MM.1S (cell line): ENCODE results near the gene SYTL3.

ENCODE experiments used
- DNase-seq: peaks from one replicate; pipeline ENCODE4 v3.0.0-alpha.2; 2015
- H2AFZ ChIP-seq: fragments of 300-600 bp; sonication (generic); 2 replicates; pipeline ENCODE4 v1.6.0; 2016; ENCODE audit warnings: antibody characterized with exemption, low read length
- H3F3A ChIP-seq: fragments of 300-600 bp; sonication (generic); 2 replicates; pipeline ENCODE4 v1.6.1; 2016; ENCODE audit warnings: mild to moderate bottlenecking, antibody characterized with exemption, low read length, moderate library complexity, mixed read lengths; ENCODE audit not compliant: insufficient read depth
- H3K27ac ChIP-seq: fragments of 300-600 bp; sonication (generic); 2 replicates; pipeline ENCODE4 v1.5.1; 2016; ENCODE audit warnings: mild to moderate bottlenecking, low read length
- H3K27me3 ChIP-seq: fragments of 300-600 bp; sonication (generic); replicated peaks from 2 replicates; pipeline ENCODE4 v1.6.0; 2016; ENCODE audit warnings: low read length; ENCODE audit not compliant: insufficient read depth
- H3K36me3 ChIP-seq: fragments of 300-600 bp; sonication (generic); replicated peaks from 2 replicates; pipeline ENCODE4 v1.6.1; 2016; ENCODE audit warnings: mild to moderate bottlenecking, low read length, mixed read lengths; ENCODE audit not compliant: insufficient read depth
- H3K4me1 ChIP-seq: fragments of 300-600 bp; sonication (generic); 2 replicates; pipeline ENCODE4 v1.6.1; 2016; ENCODE audit warnings: low read length, mixed read lengths
- H3K4me2 ChIP-seq: fragments of 300-600 bp; sonication (generic); 2 replicates; pipeline ENCODE4 v1.6.0; 2016; ENCODE audit warnings: low read depth, low read length
- H3K4me3 ChIP-seq: fragments of 300-600 bp; sonication (generic); 2 replicates; pipeline ENCODE4 v1.5.1; 2016; ENCODE audit warnings: low read length, mixed read lengths
- H3K79me2 ChIP-seq: fragments of 300-600 bp; sonication (generic); 2 replicates; pipeline ENCODE4 v1.6.1; 2016; ENCODE audit warnings: mixed run types, low read length, mixed read lengths
- H3K9ac ChIP-seq: fragments of 300-600 bp; sonication (generic); 2 replicates; pipeline ENCODE4 v1.6.1; 2016; ENCODE audit warnings: low read length, mixed read lengths
- H3K9me2 ChIP-seq: fragments of 300-600 bp; sonication (generic); replicated peaks from 2 replicates; pipeline ENCODE4 v1.6.1; 2016; ENCODE audit warnings: mild to moderate bottlenecking, low read length, mixed read lengths; ENCODE audit not compliant: insufficient read depth
- H3K9me3 ChIP-seq: fragments of 300-600 bp; sonication (generic); replicated peaks from 2 replicates; pipeline ENCODE4 v1.6.1; 2016; ENCODE audit warnings: mild to moderate bottlenecking, low read length, mixed read lengths; ENCODE audit not compliant: insufficient read depth
- H4K20me1 ChIP-seq: fragments of 300-600 bp; sonication (generic); 2 replicates; pipeline ENCODE4 v1.6.1; 2016; ENCODE audit warnings: mild to moderate bottlenecking, low read length, moderate library complexity, mixed read lengths; ENCODE audit not compliant: insufficient read depth
- EZH2 ChIP-seq: fragments of 300-600 bp; sonication (generic); optimal IDR thresholded peaks from 2 replicates; pipeline ENCODE3; 2017; ENCODE audit warnings: low read depth, mild to moderate bottlenecking, antibody characterized with exemption, low read length, mixed read lengths
- EZH2phosphoT487 ChIP-seq: fragments of 300-600 bp; sonication (generic); IDR thresholded peaks from 2 replicates; pipeline ENCODE4 v1.6.1; 2018; ENCODE audit warnings: antibody characterized with exemption, low read length
- TF ChIP-seq, protein P1 (sequence below): fragments of 300-600 bp; sonication (generic); IDR thresholded peaks from 2 replicates; pipeline ENCODE4 v1.5.1; 2016; ENCODE audit warnings: antibody characterized with exemption, low read length, mixed read lengths

SYTL3 gene

DNA sequence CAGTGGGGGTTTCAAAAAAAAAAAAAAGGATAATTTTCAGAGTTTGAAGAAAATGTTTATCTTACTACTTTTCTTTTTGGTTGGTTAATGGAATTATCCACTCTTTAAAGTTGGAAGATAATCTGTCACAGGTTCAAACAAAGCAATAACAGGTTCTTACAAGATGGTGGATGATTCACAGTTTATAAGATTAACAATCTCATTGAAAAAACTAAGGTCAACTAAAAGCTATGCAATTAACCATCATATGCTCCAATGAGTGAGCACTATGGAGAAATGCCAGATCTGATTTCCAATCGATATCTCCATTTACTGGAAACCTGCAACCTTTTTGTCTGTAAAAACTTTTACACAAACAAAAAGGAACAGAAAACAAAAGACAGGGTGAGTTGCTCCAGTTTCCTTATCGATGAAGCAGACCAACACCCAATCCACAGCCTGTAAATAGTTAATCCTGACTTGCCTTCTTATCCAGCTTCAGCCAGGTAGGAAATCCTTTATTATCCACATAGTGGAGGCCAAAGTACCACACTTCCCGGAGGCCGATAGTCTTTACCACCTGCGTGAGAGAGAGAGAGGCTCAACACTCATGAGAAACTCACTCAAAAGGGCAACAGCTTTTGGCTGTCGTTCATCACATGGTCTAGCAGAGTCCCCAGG, 136.9 kb downstream of the SYTL3 start:
- H3F3A ChIP-seq = no peaks in the 10 kb centered on the region
- H3K9me2 ChIP-seq = no peaks in the 10 kb centered on the region
- no peaks in the 10 kb centered on the region for H3K4me1 ChIP-seq
- no peaks in the 10 kb centered on the region for H3K9me3 ChIP-seq
- H3K36me3 ChIP-seq = no peaks in the 10 kb centered on the region
- H3K4me3 ChIP-seq = no peak overlapping the region
- H4K20me1 ChIP-seq = peaks cover 3% of the 10 kb centered on the region; the same call in 1 of the 2 replicates
- H3K79me2 ChIP-seq = peaks cover 54% of the 10 kb centered on the region
- no peaks in the 10 kb centered on the region for H3K27me3 ChIP-seq
- H3K4me2 ChIP-seq = no peak overlapping the region
- no peak overlapping the region for H2AFZ ChIP-seq
- no peak overlapping the region for H3K27ac ChIP-seq
- no peak for DNase-seq
- H3K9ac ChIP-seq = no peak overlapping the region
- TF ChIP-seq, protein P1, sequence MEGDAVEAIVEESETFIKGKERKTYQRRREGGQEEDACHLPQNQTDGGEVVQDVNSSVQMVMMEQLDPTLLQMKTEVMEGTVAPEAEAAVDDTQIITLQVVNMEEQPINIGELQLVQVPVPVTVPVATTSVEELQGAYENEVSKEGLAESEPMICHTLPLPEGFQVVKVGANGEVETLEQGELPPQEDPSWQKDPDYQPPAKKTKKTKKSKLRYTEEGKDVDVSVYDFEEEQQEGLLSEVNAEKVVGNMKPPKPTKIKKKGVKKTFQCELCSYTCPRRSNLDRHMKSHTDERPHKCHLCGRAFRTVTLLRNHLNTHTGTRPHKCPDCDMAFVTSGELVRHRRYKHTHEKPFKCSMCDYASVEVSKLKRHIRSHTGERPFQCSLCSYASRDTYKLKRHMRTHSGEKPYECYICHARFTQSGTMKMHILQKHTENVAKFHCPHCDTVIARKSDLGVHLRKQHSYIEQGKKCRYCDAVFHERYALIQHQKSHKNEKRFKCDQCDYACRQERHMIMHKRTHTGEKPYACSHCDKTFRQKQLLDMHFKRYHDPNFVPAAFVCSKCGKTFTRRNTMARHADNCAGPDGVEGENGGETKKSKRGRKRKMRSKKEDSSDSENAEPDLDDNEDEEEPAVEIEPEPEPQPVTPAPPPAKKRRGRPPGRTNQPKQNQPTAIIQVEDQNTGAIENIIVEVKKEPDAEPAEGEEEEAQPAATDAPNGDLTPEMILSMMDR = no peak
- no peak for TF ChIP-seq EZH2phosphoT487
- TF ChIP-seq EZH2 = no peak

DNA sequence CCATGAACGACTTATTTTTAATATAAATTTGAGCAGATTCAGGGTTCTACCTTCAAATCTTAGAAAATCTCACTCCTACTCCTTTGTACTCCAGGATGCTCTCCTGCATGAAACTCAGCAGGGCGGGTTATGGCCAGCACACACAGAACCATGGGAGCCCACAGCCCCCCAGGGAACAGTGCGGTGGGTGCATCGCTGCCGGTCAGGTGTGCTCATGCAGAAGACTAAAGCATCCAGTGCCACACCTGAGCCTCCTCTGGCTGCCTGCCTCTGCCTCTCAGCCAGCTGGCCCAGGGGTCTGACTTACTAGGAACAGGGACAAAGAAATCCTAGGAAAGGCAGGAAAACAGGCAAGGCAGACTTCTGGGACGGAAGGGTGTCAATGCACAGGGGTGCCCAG, 137.5 kb downstream of the SYTL3 start:
- Histone ChIP-seq H3K9me2 (no peaks in the 10 kb centered on the region), H3K4me1 (no peaks in the 10 kb centered on the region), H2AFZ (no peak overlapping the region), H3K27ac (no peak overlapping the region), H3K4me2 (no peak overlapping the region), H3K4me3 (no peak overlapping the region), H3F3A (no peaks in the 10 kb centered on the region), H3K36me3 (no peaks in the 10 kb centered on the region), H4K20me1 (peaks cover 3% of the 10 kb centered on the region; the same call in 1 of the 2 replicates), H3K79me2 (peaks cover 60% of the 10 kb centered on the region), H3K9me3 (no peaks in the 10 kb centered on the region), H3K9ac (no peak overlapping the region), H3K27me3 (no peaks in the 10 kb centered on the region)
- TF ChIP-seq EZH2phosphoT487 (no peak), EZH2 (no peak)
- TF ChIP-seq, protein P1 = no peak
- DNase-seq = no peak

DNA sequence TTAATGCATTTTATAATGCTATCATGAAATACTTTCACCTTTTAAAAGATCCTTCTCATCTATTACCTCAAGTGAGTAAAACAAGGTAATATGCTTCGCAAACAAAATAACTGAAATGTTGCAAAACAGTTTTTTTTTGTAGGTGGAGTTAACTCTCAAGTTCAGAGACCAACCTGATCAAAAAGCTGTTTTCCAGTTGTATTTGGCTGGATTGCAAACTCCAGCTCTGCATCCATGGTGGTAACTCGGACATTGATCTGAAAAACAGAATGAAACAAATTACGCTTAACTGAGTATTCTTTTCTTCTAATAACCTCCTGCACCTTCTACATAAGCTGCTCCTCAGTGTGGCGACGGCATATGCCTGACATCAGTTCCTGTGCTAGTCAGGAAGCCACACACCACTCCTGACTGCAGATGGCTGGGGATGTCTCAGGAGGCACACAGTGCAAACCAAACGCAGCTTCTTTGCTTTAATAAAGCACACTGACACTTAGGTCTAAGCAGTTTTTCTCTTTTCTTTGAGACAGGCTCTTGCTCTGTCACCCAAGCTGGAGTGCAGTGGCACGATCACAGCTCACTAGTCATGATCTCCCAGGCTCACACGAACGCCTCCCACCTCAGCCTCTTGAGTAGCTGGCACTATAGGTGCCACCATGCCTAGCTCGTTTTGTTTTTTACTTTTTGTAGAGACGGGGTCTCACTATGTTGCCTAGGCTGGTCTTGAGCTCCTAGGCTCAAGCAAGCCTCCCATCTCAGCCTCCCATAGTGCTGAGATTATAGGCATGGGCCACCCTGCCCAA, 139.5 kb downstream of the SYTL3 start:
- Histone ChIP-seq H3K27ac (no peak overlapping the region), H3K9ac (no peak overlapping the region), H3F3A (no peaks in the 10 kb centered on the region), H3K4me1 (0 out of 2 replicates have a peak, but pooled peaks cover 6% of the 10 kb centered on the region), H2AFZ (no peak overlapping the region), H3K36me3 (no peaks in the 10 kb centered on the region), H3K27me3 (no peaks in the 10 kb centered on the region), H3K79me2 (peaks cover 74% of the 10 kb centered on the region), H4K20me1 (peaks cover 3% of the 10 kb centered on the region; the same call in 1 of the 2 replicates), H3K4me3 (no peak overlapping the region), H3K4me2 (no peak overlapping the region), H3K9me3 (no peaks in the 10 kb centered on the region), H3K9me2 (no peaks in the 10 kb centered on the region)
- no peak for DNase-seq
- TF ChIP-seq EZH2 = no peak
- TF ChIP-seq, protein P1 = no peak
- TF ChIP-seq EZH2phosphoT487 = no peak
